ENCODE measurements around the gene C13orf46. TPM values are rescaled to one million over a fixed set of nuclear protein-coding genes. Genes with fewer than 3 reads are reported as not detected.

The C13orf46 gene
- total RNA-seq, 1 donor from 2014 or later = 4.8 TPM

- TF ChIP-seq CTCF (IDR thresholded peaks at IDR 0.05) = no peak
- H3K4me1 ChIP-seq = peaks cover 8 to 13% of the 10 kb centered on the region in 2 donors
- H3K9me3 ChIP-seq = no peaks in the 10 kb centered on the region
- intact Hi-C loops (cut with DNase I) = loop anchor here (10.0 kb wide), 1 partner anchor 156 kb away; the partner anchor contains the start of gene RASA3
- H3K36me3 ChIP-seq = peaks cover 52 to 61% of the 10 kb centered on the region in 2 donors
- no peak for DNase-seq (ENCODE audit: low spot score in 2 of 2)
- no peak overlapping the region for H3K4me3 ChIP-seq
- no peak overlapping the region for H3K27ac ChIP-seq
- no peaks in the 10 kb centered on the region for H3K27me3 ChIP-seq
Measured at GRCh38 chr13:113978741-113979481, 5.0 kb upstream of the C13orf46 start.

- Histone ChIP-seq H3K27ac (no peak overlapping the region), H3K36me3 (peaks cover 59 to 66% of the 10 kb centered on the region in 2 donors), H3K27me3 (no peaks in the 10 kb centered on the region), H3K4me3 (no peak overlapping the region), H3K9me3 (no peaks in the 10 kb centered on the region), H3K4me1 (peaks cover 8 to 13% of the 10 kb centered on the region in 2 donors)
- TF ChIP-seq CTCF (IDR thresholded peaks at IDR 0.05) = no peak
- DNase-seq (ENCODE audit: low spot score in 2 of 2) = no peak
- intact Hi-C loops (cut with DNase I) = loop anchor here (10.0 kb wide), 1 partner anchor 157 kb away; the partner anchor contains the start of gene RASA3
Measured at GRCh38 chr13:113977976-113978375, 4.1 kb upstream of the C13orf46 start.

GRCh38 chr13:113976711-113977684 lies 3.1 kb upstream of the C13orf46 start:
- H3K27ac ChIP-seq = peak overlapping the region; percentile 34 to 75
- H3K4me1 ChIP-seq = peaks cover 8 to 13% of the 10 kb centered on the region in 2 donors
- DNase-seq (ENCODE audit: low spot score in 2 of 2) = no peak
- H3K36me3 ChIP-seq = peaks cover 52 to 60% of the 10 kb centered on the region in 2 donors
- intact Hi-C loops (cut with DNase I) = loop anchor here (10.0 kb wide), 1 partner anchor 158 kb away; the partner anchor contains the start of gene RASA3
- no peak for TF ChIP-seq CTCF (IDR thresholded peaks at IDR 0.05)
- no peak overlapping the region for H3K4me3 ChIP-seq
- H3K27me3 ChIP-seq = no peaks in the 10 kb centered on the region
- H3K9me3 ChIP-seq = no peaks in the 10 kb centered on the region

- Histone ChIP-seq H3K4me3 (no peak overlapping the region), H3K36me3 (peaks cover 36 to 44% of the 10 kb centered on the region in 2 donors), H3K27ac (no peak overlapping the region), H3K9me3 (no peaks in the 10 kb centered on the region), H3K27me3 (no peaks in the 10 kb centered on the region), H3K4me1 (peaks cover 14 to 21% of the 10 kb centered on the region in 2 donors)
- DNase-seq (ENCODE audit: low spot score in 2 of 2) = no peak
- intact Hi-C loops (cut with DNase I) = loop anchor here (10.0 kb wide), 1 partner anchor 159 kb away; the partner anchor contains the start of gene RASA3
- no peak for TF ChIP-seq CTCF (IDR thresholded peaks at IDR 0.05)
Measured at GRCh38 chr13:113975416-113975815, 1.5 kb upstream of the C13orf46 start.
